ENCODE data around the gene SPOCK1.

SPOCK1 gene

GRCh38 chr5:137306903-137307302, 192.2 kb downstream of the SPOCK1 start:
- H3K4me3 ChIP-seq (ENCODE audit: low read depth, low read length), result no peak overlapping the region
- in situ Hi-C loops (cut with HindIII; ENCODE audit: low pct_ligation_motif_present, low sequenced_read_pairs), result no loop called here
- H3K36me3 ChIP-seq (replicated peaks), result no peaks in the 10 kb centered on the region
- no peak for DNase-seq
- no peak for TF ChIP-seq CTCF (IDR thresholded peaks at IDR 0.05; ENCODE audit: low read depth, low read length, missing control alignments)
- H3K27ac ChIP-seq, result no peak overlapping the region
- H3K27me3 ChIP-seq (replicated peaks), result no peaks in the 10 kb centered on the region

DNA sequence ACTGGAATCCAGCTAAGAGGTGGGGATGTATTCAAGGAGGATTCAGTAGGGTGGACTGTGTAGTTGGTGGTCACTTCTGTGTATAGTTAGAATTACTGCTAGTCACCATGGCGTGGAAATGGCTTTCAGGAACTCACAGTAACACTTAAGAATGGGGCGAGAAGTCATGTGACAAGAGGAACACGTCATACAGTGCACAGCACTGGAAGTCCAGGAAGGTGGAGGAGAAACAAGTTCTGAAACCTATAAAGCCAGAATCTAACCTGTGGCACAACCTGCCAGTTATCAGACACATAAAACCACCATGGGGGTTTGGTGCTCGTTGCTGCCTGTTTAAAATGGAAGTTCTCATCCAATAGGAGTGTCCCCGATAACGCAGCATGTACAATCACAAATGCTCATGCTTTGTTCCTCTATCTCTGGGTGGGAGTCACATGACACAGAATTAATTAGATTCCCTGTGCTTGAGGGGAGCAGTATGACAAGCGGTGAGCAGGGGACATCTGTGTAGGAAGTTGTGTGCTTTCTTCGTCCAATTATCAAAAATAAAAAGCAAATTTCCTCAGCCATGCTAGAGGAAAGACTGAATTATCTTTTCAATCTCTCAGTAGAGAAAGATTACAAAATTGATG, 193.0 kb downstream of the SPOCK1 start:
- TF ChIP-seq CTCF (IDR thresholded peaks at IDR 0.05; ENCODE audit: low read depth, low read length, missing control alignments), result no peak
- H3K4me3 ChIP-seq (ENCODE audit: low read depth, low read length), result no peak overlapping the region
- in situ Hi-C loops (cut with HindIII; ENCODE audit: low pct_ligation_motif_present, low sequenced_read_pairs), result no loop called here
- no peak overlapping the region for H3K27ac ChIP-seq
- no peak for DNase-seq
- no peaks in the 10 kb centered on the region for H3K27me3 ChIP-seq (replicated peaks)
- no peaks in the 10 kb centered on the region for H3K36me3 ChIP-seq (replicated peaks)

DNA sequence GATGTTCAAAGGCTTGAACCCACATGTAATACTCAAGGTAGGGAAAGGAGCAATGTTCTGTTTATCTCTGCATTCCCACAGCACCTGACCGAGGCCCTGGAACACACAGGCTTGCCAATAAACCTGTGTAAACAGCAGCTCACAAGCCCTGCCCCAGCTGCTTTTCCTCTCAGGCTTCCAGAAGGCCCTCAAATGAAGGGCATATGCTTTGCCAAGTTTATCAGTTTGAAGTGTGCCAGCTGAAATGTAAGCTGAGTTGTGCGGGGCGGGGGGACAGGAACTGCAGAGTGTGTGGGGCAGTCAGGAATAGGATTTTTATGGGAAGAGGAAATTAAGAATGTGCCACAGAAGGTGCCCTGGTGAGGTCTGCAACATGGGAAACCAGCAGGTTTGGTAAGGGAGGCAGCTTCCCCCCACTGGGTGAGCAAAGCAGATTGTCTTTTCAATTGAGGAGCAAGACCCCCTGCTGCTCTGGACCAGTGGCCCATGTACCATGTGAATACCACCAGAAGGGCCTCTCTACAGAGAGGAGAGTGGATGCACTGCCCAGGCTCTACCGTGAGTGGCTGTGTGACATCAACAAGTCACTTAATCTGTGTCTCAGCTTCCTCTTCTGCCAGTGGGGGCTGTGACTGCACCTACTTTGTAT, 194.8 kb downstream of the SPOCK1 start:
- in situ Hi-C loops (cut with HindIII; ENCODE audit: low pct_ligation_motif_present, low sequenced_read_pairs), result no loop called here
- DNase-seq, result no peak
- Histone ChIP-seq H3K27ac (no peak overlapping the region), H3K4me3 (ENCODE audit: low read depth, low read length) (no peak overlapping the region), H3K27me3 (replicated peaks) (no peaks in the 10 kb centered on the region), H3K36me3 (replicated peaks) (no peaks in the 10 kb centered on the region)
- no peak for TF ChIP-seq CTCF (IDR thresholded peaks at IDR 0.05; ENCODE audit: low read depth, low read length, missing control alignments)

DNA sequence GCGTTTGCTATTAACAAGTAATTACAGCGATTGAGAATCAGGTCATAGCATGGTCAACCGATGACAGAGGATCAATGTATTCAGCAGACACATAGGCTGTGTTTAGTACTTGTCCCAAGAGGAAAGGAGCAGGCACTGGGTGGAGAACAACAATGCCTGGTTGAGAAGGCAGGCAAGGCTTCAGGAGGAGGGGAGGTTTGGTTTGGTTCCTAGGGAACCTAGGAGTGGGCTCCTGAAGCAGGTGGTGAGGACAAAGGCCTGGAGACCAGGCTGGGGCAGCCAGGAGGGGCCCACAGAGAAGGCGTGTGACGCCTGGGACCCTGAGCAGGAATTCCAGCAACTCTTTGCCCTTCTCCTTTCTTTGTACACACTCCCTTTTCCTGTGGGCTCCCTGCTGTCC, 195.6 kb downstream of the SPOCK1 start:
- no peaks in the 10 kb centered on the region for H3K36me3 ChIP-seq (replicated peaks)
- no peak for DNase-seq
- in situ Hi-C loops (cut with HindIII; ENCODE audit: low pct_ligation_motif_present, low sequenced_read_pairs), result no loop called here
- no peaks in the 10 kb centered on the region for H3K27me3 ChIP-seq (replicated peaks)
- no peak overlapping the region for H3K4me3 ChIP-seq (ENCODE audit: low read depth, low read length)
- TF ChIP-seq CTCF (IDR thresholded peaks at IDR 0.05; ENCODE audit: low read depth, low read length, missing control alignments), result no peak
- no peak overlapping the region for H3K27ac ChIP-seq

DNA sequence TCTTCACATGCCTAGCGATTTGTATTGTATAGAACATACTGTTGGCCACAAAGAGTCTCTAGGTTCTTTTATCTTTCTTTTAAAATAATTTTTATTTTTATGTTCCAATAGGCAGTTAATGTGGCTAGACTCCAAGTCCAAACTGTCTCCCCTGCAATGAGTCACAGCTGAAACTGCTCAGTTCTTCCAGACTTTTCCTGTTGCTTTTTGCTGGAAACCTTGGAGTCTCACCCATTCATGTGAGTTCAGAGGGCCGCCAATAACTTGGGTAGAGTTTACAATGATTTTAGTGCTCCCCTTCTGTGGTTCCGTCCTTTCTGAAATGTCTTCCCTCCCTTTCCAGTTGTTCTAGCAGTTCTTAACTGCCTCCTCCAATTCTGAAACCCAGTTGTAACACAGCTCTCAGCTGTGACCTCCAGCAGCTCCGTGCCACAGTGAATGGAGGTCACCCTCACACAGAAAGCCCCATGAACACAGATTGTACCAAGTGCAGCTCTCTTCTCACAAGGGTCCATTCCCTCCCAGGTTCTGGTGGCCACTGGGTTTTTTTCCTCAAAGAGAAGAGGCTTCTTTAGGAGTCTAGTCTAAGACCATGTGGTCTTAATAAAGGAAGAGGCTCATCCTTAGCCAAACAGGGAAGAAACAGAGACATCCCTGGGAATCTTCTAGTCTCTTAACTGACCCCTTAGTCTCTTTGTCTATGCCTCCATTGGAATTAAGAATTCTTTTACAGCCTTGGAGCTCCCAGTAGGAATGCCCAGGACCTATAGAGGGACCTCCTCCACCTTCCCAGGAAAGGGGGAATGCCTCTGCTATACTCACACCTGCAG, 198.5 kb downstream of the SPOCK1 start:
- in situ Hi-C loops (cut with HindIII; ENCODE audit: low pct_ligation_motif_present, low sequenced_read_pairs), result no loop called here
- DNase-seq, result peak; percentile 50
- no peak overlapping the region for H3K27ac ChIP-seq
- H3K36me3 ChIP-seq (replicated peaks), result no peaks in the 10 kb centered on the region
- no peaks in the 10 kb centered on the region for H3K27me3 ChIP-seq (replicated peaks)
- H3K4me3 ChIP-seq (ENCODE audit: low read depth, low read length), result no peak overlapping the region
- TF ChIP-seq CTCF (IDR thresholded peaks at IDR 0.05; ENCODE audit: low read depth, low read length, missing control alignments), result no peak
